GM19397 (cell line): ENCODE data around the gene RABEP2.
A peak's percentile ranks its signal among the peaks of the same experiment; 100 is the strongest.
"Not testable (repeated sequence)": the region's sequence is repeated elsewhere in the genome, so short reads cannot be mapped to it uniquely, and the experiment has no call there.

Source experiments
- ATAC-seq: cut with Tn5 transposase; IDR thresholded peaks from one replicate; pipeline ENCODE4 v1.9.1; 2021; ENCODE audit warnings: mild to moderate bottlenecking, moderate library complexity; ENCODE audit not compliant: unreplicated experiment

Gene RABEP2

DNA sequence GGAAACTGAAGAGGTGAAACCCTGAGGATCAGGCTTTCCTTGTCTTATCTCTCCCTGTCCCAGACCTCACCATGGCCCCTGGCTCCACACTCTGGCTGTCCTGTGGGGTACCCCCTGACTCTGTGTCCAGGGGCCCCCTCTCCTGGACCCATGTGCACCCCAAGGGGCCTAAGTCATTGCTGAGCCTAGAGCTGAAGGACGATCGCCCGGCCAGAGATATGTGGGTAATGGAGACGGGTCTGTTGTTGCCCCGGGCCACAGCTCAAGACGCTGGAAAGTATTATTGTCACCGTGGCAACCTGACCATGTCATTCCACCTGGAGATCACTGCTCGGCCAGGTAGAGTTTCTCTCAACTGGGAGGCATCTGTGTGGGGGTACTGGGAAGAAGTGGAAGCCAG lies 8.1 kb upstream of the RABEP2 start:
- ATAC-seq = no peak

- ATAC-seq = no peak
Measured at GRCh38 chr16:28932339-28933141, 7.5 kb upstream of the RABEP2 start.

GRCh38 chr16:28931801-28932225 lies 6.8 kb upstream of the RABEP2 start, which contains the start of gene CD19:
Gene CD19 (plus strand): TSS chr16:28931971. CDS start chr16:28932001, 30 bp downstream.
- ATAC-seq = no peak

- peak; percentile 44 for ATAC-seq
Measured at GRCh38 chr16:28930652-28931051, 5.6 kb upstream of the RABEP2 start.

- ATAC-seq = no peak
Measured at GRCh38 chr16:28930203-28930602, 5.2 kb upstream of the RABEP2 start.

DNA sequence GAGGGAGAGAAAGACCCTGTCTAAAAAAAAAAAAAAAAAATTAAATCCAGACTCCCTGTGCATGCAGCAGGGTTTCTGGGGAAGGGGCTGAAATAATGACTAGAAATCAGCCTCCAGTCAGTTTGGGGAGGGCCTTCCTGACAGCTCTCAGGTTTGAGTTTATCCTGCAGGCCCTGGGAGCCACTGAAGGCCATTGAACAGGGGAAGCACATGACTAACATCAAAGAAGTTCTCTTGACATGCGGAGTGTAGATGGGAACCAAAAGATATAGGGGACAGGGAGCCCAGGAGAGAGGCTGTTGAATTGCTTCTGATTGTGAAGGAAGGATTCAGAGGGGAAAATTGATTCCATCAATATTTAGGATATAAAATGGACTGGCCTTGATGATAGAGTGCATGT lies 2.8 kb upstream of the RABEP2 start:
- no peak for ATAC-seq

GRCh38 chr16:28926284-28926683 lies 1.2 kb upstream of the RABEP2 start:
- not testable (repeated sequence) for ATAC-seq

DNA sequence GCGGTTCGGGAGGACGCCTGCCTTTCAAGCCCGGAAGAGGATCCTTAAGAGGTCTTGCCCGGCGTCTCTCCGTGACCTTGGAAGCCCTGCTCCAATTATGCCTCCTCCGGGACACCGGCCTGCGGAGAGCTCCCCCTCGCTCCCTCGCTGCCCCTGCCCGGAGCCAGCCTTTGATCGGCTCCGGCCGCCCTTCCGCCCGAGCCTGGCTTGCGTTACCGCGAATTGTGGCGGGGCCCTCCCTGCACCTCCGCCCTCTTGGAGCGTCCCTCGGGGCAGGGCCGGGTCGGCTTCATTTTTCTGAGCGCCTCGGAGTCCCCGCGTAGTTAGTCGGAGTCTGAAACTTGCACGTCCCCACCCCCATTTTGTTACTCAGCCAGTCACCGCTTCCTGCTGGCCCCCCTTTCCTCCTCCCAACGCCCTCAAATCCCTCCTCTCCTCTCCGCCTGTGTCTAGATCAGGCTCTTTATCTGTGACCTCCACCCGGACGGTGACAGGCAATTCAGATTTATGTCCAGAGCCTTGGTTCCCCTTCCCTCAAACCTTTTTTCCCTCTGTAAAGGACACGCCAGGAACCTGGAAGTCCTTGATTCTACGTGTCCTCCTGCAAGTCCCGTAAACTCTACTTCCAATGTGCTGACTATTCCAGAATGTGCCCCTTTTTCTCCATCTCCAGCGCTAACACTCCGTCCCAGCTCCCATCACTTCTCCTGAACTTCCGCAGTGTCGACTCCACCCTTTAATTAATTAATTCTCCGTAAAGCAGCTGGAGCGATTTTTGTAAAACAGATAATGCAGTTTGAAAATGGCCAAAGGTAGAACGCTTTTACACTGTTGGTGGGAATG lies 569 bp upstream of the RABEP2 start:
- peak; percentile 25 for ATAC-seq

DNA sequence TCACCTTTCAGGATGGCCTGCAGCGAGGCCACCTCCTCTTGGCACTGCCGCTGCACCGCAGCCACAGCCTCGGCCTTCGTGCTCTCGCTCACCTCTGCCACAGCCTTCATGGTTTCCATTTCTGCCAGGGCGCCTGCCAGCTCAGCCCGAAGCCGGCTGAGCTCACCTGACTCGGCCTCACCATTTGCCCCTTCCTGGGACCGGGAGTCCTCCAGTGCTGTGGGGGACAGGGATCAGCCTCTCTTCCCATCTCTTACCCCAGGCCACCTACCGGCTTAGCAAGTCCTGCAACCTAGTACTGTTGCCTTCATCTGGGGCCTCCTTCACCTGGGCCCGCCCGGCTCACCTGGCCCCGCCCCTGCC lies 658 bp downstream of the RABEP2 start:
- no peak for ATAC-seq

GRCh38 chr16:28923652-28924398 lies 1.2 kb downstream of the RABEP2 start:
- peak; percentile 54 for ATAC-seq

DNA sequence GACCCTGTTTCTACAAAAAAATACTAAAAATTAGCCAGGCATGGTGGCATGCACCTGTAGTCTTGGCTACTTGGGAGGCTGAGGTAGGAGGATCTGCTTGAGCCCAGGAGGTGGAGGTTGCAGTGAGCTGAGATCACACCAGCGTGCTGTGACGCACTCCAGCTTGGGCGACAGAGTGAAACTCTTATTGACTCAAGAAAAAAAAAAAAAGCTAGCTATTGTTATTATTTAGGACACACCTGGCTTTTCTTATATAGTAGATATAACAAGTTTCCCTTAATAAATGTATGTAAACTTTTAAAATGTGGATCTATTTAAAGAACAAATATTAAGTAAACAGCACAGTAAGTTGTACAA lies 1.8 kb downstream of the RABEP2 start:
- no peak for ATAC-seq

GRCh38 chr16:28918698-28919097 lies 6.3 kb downstream of the RABEP2 start:
- ATAC-seq = no peak

DNA sequence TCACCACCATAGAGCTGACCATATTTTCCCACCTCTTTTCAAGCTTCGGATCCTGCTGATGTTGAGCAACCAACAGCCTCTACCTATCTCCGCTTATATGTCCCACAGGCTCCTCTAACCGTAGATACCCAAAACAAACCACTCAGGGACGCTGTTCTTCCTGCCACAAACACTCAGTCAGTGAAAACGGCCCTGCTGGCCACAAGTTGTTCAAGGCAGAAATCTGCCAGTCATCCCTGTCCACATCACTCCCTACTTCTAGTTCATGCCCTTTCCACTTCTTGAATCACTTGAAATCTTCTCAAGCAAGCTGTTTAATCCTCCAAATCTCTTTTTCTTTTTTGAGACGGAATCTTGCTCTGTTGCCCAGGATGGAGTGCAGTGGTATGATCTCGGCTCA lies 7.9 kb downstream of the RABEP2 start:
- no peak for ATAC-seq

DNA sequence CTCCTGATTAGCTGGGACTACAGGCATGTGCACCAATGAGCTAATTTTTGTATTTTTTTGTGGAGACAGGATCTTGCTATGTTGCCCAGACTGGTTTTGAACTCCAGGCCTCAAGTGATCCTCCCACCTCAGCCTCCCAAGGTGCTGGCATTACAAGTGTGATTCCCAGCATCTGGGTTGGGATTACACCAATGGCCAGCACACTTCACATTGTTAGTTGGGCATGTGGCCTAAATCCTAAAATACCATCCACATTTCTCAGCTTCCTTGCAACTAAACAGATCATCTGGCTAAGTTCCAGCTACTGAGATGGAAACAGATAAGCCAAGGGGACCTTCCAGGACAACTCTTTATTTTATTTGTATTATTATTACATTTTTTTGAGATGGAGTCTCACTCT lies 9.9 kb downstream of the RABEP2 start:
- ATAC-seq = no peak

DNA sequence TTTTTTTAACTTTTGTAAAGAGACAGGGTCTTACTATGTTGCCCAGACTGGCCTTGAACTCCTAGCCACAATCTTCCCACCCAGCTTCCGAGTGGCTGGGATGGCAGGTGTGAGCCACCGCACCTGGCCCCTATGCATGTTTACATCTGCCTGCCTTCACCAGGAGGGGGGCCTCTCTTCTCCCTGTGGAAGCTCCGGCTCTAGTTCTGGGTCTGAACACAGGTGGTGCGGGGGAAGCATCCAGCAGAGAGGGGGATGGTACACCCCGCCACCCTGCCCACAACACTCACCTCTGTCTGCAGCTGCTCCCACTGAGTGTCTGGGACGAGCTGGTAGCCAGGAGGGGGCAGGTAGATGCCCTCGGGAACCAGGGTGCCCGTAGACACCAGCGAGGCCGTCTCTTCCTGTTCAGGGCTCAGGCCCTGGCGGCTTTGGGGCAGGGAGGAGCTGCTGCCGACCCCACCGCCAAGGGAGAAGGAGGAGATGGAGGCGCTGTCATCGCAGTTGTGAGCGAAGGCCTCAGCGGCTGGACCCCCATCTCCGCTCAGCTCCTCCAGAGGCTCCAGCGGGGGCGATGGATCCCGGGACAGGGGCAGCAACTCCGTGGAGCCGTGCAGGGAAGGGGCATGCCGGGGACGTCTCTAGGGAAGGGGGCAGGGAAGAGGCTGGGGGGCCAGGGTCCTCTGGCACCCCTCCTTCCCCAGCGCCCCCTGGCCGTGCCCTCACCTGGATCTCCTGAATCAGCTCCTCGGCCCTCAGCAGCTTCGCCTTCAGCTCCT lies 10.9 kb downstream of the RABEP2 start:
- ATAC-seq = no peak

DNA sequence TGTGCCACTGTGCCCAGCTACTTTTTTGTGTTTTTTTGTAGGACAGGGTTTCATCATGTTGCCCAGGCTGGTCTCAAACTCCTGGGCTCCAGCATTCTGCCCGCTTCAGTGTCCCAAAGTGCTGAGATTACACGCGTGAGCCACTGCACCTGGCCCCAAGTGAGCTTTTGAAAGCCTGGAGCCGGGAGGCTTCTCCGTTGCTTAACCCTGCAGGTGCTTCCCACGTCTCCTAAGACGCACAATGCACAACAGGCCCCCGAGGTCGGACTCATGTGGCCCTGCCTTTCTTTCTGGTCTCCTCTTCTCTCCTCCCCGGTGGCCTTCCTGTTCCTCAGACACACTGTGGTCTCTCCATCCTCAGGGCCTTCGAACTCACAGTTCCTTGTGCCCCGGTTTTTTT lies 12.5 kb downstream of the RABEP2 start:
- ATAC-seq = no peak

GRCh38 chr16:28910086-28911031 lies 14.7 kb downstream of the RABEP2 start:
- ATAC-seq = no peak

DNA sequence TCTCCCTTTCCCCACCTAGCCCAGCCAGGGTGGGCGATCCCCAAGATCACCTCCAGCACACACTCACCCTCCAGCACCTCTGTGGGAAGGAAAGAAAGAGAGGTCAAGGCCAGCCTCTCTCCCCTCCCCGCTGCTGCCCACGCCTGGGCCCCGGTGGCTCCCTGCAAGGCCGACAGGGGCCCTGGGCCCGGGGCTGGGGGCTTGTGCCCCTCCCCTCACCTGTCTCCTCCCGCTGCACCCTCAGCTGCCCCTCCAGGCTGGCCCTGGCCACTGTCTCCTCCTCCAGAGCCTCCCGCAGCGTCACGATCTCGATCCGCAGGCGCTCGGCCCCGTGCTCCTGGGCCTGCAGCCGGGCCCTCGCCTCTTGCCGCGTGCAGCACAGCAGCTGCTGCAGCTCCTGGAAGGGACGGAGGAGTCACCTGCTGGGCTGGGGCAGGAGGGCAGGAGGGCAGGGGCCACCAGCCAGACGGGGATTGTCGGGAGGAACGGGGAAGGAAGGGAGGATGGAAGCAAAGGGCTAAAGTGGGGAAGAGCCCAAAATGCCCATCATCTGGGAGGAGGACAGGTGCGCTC lies 19.2 kb downstream of the RABEP2 start:
- no peak for ATAC-seq

DNA sequence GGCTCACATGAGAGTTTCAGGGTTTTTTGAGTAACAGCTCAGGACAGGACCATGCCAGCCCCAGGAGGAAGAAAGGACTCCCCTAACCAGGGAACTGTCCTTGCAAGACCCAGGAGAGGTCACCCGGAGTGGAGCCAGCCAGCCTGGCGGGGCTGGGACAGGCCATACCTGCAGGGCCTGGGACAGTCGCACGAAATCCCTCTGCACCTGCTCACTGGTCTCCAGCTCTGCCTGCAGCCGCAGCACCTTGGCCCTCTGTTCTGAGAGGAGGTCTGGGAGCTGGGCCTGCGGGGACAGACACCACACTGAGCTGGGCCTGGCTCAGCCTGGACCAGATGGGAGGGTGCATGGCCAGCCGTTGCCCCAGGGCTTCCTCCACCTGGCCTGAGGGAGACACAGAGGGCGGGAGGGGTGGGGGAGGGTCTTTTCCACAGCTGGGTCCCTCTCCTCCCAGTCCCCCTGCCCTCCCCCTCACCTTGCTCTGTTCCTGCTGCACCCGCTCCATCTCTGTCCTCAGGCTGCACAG lies 19.7 kb downstream of the RABEP2 start:
- ATAC-seq = no peak
